ENCODE results near the gene GTF2E1.

GTF2E1 gene

GRCh38 chr3:120742849-120743365 lies 363 bp downstream of the GTF2E1 start:
- TF ChIP-seq CTCF (IDR thresholded peaks at IDR 0.05; ENCODE audit: insufficient read depth, low read length, poor library complexity, severe bottlenecking), result no peak
- no peak for TF ChIP-seq EZH2phosphoT487 (conservative IDR thresholded peaks at IDR 0.05; ENCODE audit: low read length)
- Histone ChIP-seq H3K4me2 (ENCODE audit: low read depth, low read length, poor library complexity, severe bottlenecking) (peak overlapping the region; percentile 99), H3K9me2 (replicated peaks; ENCODE audit: insufficient read depth, low read length) (no peaks in the 10 kb centered on the region), H4K20me1 (ENCODE audit: low read depth, low read length) (no peaks in the 10 kb centered on the region), H3K9me3 (ENCODE audit: insufficient read depth, low read length) (no peaks in the 10 kb centered on the region), H3K27ac (ENCODE audit: low read depth, low read length) (peak overlapping the region; percentile 45; the same call in 1 of the 2 replicates), H3K9ac (ENCODE audit: low read length) (peak overlapping the region; percentile 94), H3K79me2 (ENCODE audit: insufficient read depth, low read length) (peaks cover 61% of the 10 kb centered on the region), H3K4me3 (ENCODE audit: insufficient read depth, low read length, poor library complexity, severe bottlenecking) (peak overlapping the region; percentile 99), H3F3A (ENCODE audit: insufficient read depth) (no peaks in the 10 kb centered on the region), H3K27me3 (ENCODE audit: low read length) (no peaks in the 10 kb centered on the region), H3K36me3 (ENCODE audit: low read length) (peaks cover 3% of the 10 kb centered on the region; the same call in 1 of the 2 replicates), H2AFZ (ENCODE audit: low read depth, low read length, severe bottlenecking) (peak overlapping the region; percentile 79)

GRCh38 chr3:120743556-120744195 lies 1.1 kb downstream of the GTF2E1 start:
- no peaks in the 10 kb centered on the region for H4K20me1 ChIP-seq (ENCODE audit: low read depth, low read length)
- TF ChIP-seq EZH2phosphoT487 (conservative IDR thresholded peaks at IDR 0.05; ENCODE audit: low read length) (no peak), CTCF (IDR thresholded peaks at IDR 0.05; ENCODE audit: insufficient read depth, low read length, poor library complexity, severe bottlenecking) (no peak)
- H3K27ac ChIP-seq (ENCODE audit: low read depth, low read length), result no peak overlapping the region
- H3K4me2 ChIP-seq (ENCODE audit: low read depth, low read length, poor library complexity, severe bottlenecking), result peak overlapping the region; percentile 99
- H3K9ac ChIP-seq (ENCODE audit: low read length), result peak overlapping the region; percentile 94
- H3K79me2 ChIP-seq (ENCODE audit: insufficient read depth, low read length), result peaks cover 61% of the 10 kb centered on the region
- no peaks in the 10 kb centered on the region for H3K9me3 ChIP-seq (ENCODE audit: insufficient read depth, low read length)
- H3K27me3 ChIP-seq (ENCODE audit: low read length), result no peaks in the 10 kb centered on the region
- no peaks in the 10 kb centered on the region for H3K36me3 ChIP-seq (ENCODE audit: low read length)
- no peaks in the 10 kb centered on the region for H3K9me2 ChIP-seq (replicated peaks; ENCODE audit: insufficient read depth, low read length)
- H3K4me3 ChIP-seq (ENCODE audit: insufficient read depth, low read length, poor library complexity, severe bottlenecking), result peak overlapping the region; percentile 99
- no peaks in the 10 kb centered on the region for H3F3A ChIP-seq (ENCODE audit: insufficient read depth)
- H2AFZ ChIP-seq (ENCODE audit: low read depth, low read length, severe bottlenecking), result no peak overlapping the region

- H3K36me3 ChIP-seq (ENCODE audit: low read length), result 0 out of 2 replicates have a peak, but pooled peaks cover 3% of the 10 kb centered on the region
- no peak overlapping the region for H3K27ac ChIP-seq (ENCODE audit: low read depth, low read length)
- H3K9me3 ChIP-seq (ENCODE audit: insufficient read depth, low read length), result no peaks in the 10 kb centered on the region
- H3K27me3 ChIP-seq (ENCODE audit: low read length), result no peaks in the 10 kb centered on the region
- no peaks in the 10 kb centered on the region for H3F3A ChIP-seq (ENCODE audit: insufficient read depth)
- H3K79me2 ChIP-seq (ENCODE audit: insufficient read depth, low read length), result peaks cover 71% of the 10 kb centered on the region
- H3K9me2 ChIP-seq (replicated peaks; ENCODE audit: insufficient read depth, low read length), result no peaks in the 10 kb centered on the region
- no peak overlapping the region for H3K4me3 ChIP-seq (ENCODE audit: insufficient read depth, low read length, poor library complexity, severe bottlenecking)
- TF ChIP-seq CTCF (IDR thresholded peaks at IDR 0.05; ENCODE audit: insufficient read depth, low read length, poor library complexity, severe bottlenecking), result no peak
- TF ChIP-seq EZH2phosphoT487 (conservative IDR thresholded peaks at IDR 0.05; ENCODE audit: low read length), result no peak
- H4K20me1 ChIP-seq (ENCODE audit: low read depth, low read length), result no peaks in the 10 kb centered on the region
- no peak overlapping the region for H3K9ac ChIP-seq (ENCODE audit: low read length)
- H2AFZ ChIP-seq (ENCODE audit: low read depth, low read length, severe bottlenecking), result no peak overlapping the region
- no peak overlapping the region for H3K4me2 ChIP-seq (ENCODE audit: low read depth, low read length, poor library complexity, severe bottlenecking)
Measured at GRCh38 chr3:120745466-120745865, 2.9 kb downstream of the GTF2E1 start.
